Astrocyte of the spinal cord (primary cell): ENCODE data around the gene CSTPP1.

Experiments used
- DNase-seq: peaks from one replicate; pipeline ENCODE4 v3.0.0; 2011; ENCODE audit warnings: low read depth, low spot score
- H3K4me3 ChIP-seq: 2 replicates; pipeline ENCODE4 v1.5.1; 2011; ENCODE audit warnings: low read depth, mild to moderate bottlenecking, low read length, moderate library complexity
- CTCF ChIP-seq: IDR thresholded peaks from 2 replicates; pipeline ENCODE4 v1.5.1; 2012; ENCODE audit warnings: low read depth, mild to moderate bottlenecking, low read length, inconsistent platforms
- in situ Hi-C: cut with HindIII; loops from 2 replicates; pipeline ENCODE4 v1.10.0; 2017; ENCODE audit warnings: low sequenced_read_pairs

Gene CSTPP1

GRCh38 chr11:46976182-46976854, 39.8 kb downstream of the CSTPP1 start:
- no peak overlapping the region for H3K4me3 ChIP-seq
- in situ Hi-C loops: no loop called here
- no peak for TF ChIP-seq CTCF
- DNase-seq: no peak

- in situ Hi-C loops: no loop called here
- TF ChIP-seq CTCF: no peak
- peak; percentile 5 for DNase-seq
- no peak overlapping the region for H3K4me3 ChIP-seq
These were observed 40.7 kb downstream of the CSTPP1 start for GRCh38 chr11:46977038-46977813.

- peak; percentile 23 for DNase-seq
- TF ChIP-seq CTCF: no peak
- H3K4me3 ChIP-seq: no peak overlapping the region
- in situ Hi-C loops: no loop called here
These were observed 41.5 kb downstream of the CSTPP1 start for GRCh38 chr11:46978005-46978491.

GRCh38 chr11:46979358-46979757, 42.8 kb downstream of the CSTPP1 start:
- H3K4me3 ChIP-seq: no peak overlapping the region
- no peak for DNase-seq
- no peak for TF ChIP-seq CTCF
- in situ Hi-C loops: no loop called here

GRCh38 chr11:46981436-46981835, 44.9 kb downstream of the CSTPP1 start:
- no peak for TF ChIP-seq CTCF
- H3K4me3 ChIP-seq: no peak overlapping the region
- in situ Hi-C loops: no loop called here
- no peak for DNase-seq

- in situ Hi-C loops: no loop called here
- H3K4me3 ChIP-seq: no peak overlapping the region
- TF ChIP-seq CTCF: no peak
- DNase-seq: no peak
These were observed 46.4 kb downstream of the CSTPP1 start for GRCh38 chr11:46982797-46983452.
